Mesenchymal stem cell (in vitro differentiated cells and primary cell): Measurements from ENCODE around the gene BORCS5.

ENCODE experiments used
- DNase-seq: peaks from one replicate; pipeline ENCODE4 v3.0.0-alpha.2; 2013
- H2AFZ ChIP-seq: one replicate; pipeline ENCODE4 v1.6.1; 2013; ENCODE audit warnings: low read depth, mild to moderate bottlenecking, control low read depth, inconsistent platforms, low read length, moderate library complexity
- H2AK5ac ChIP-seq: 2 replicates; pipeline ENCODE4 v1.6.1; 2013; ENCODE audit warnings: low read length, moderate library complexity, mild to moderate bottlenecking, inconsistent platforms; ENCODE audit not compliant: severe bottlenecking
- H2BK120ac ChIP-seq: one replicate; pipeline ENCODE4 v1.6.1; 2013; ENCODE audit warnings: low read depth, mild to moderate bottlenecking, inconsistent platforms, low read length, moderate library complexity
- H2BK12ac ChIP-seq, 2 experiments: one replicate each; pipeline ENCODE4 v1.6.1; 2013; ENCODE audit warnings: inconsistent platforms in 2 of 2, low read length in 2 of 2, mild to moderate bottlenecking in 2 of 2, moderate library complexity in 2 of 2, control low read depth in 1 of 2
- H2BK15ac ChIP-seq: one replicate; pipeline ENCODE4 v1.6.1; 2013; ENCODE audit warnings: mild to moderate bottlenecking, low read depth, inconsistent platforms; ENCODE audit not compliant: poor library complexity, severe bottlenecking
- H2BK5ac ChIP-seq: 2 replicates; pipeline ENCODE4 v1.6.1; 2013; ENCODE audit warnings: low read depth, mild to moderate bottlenecking, low read length, control low read depth, inconsistent platforms; ENCODE audit not compliant: poor library complexity, severe bottlenecking
- H3K14ac ChIP-seq, 2 experiments: one replicate each; pipeline ENCODE4 v1.6.1; 2013; ENCODE audit warnings: inconsistent platforms in 2 of 2, low read length in 2 of 2, control low read depth in 1 of 2, mild to moderate bottlenecking in 1 of 2, moderate library complexity in 1 of 2
- H3K18ac ChIP-seq, 2 experiments: one replicate each; pipeline ENCODE4 v1.6.1; 2013; ENCODE audit warnings: inconsistent platforms in 2 of 2, low read length in 2 of 2, control low read depth in 1 of 2, low read depth in 1 of 2, mild to moderate bottlenecking in 1 of 2
- H3K23ac ChIP-seq, 2 experiments: one replicate each; pipeline ENCODE4 v1.6.1; 2013; ENCODE audit warnings: inconsistent platforms in 2 of 2, low read length in 2 of 2, mild to moderate bottlenecking in 2 of 2, moderate library complexity in 2 of 2, control low read depth in 1 of 2
- H3K27ac ChIP-seq: 2 replicates; pipeline ENCODE4 v1.5.1; 2013; ENCODE audit warnings: mild to moderate bottlenecking, moderate library complexity, low read length, control low read depth, inconsistent platforms; ENCODE audit not compliant: poor library complexity, severe bottlenecking
- H3K27me3 ChIP-seq, 2 experiments: 2 replicates each; pipeline versions ENCODE4 v1.6.1 to v1.7.0; 2013; ENCODE audit warnings: low read length in 2 of 2, mild to moderate bottlenecking in 2 of 2, moderate library complexity in 2 of 2, control low read depth in 1 of 2, inconsistent platforms in 1 of 2; ENCODE audit not compliant: control insufficient read depth in 1 of 2, insufficient read depth in 1 of 2
- H3K36me3 ChIP-seq, 2 experiments: 2 replicates each; pipeline versions ENCODE4 v1.6.1 to v1.7.0; 2013; ENCODE audit warnings: low read length in 2 of 2, control low read depth in 1 of 2, inconsistent platforms in 1 of 2, low read depth in 1 of 2, mild to moderate bottlenecking in 1 of 2; ENCODE audit not compliant: insufficient read depth in 2 of 2, control insufficient read depth in 1 of 2
- H3K4ac ChIP-seq, 2 experiments: one replicate each; pipeline ENCODE4 v1.6.1; 2013; ENCODE audit warnings: inconsistent platforms in 2 of 2, low read length in 2 of 2, mild to moderate bottlenecking in 2 of 2, moderate library complexity in 2 of 2, control low read depth in 1 of 2, low read depth in 1 of 2
- H3K4me1 ChIP-seq: 2 replicates; pipeline ENCODE4 v1.6.1; 2013; ENCODE audit warnings: low read depth, low read length, control low read depth; ENCODE audit not compliant: control insufficient read depth, insufficient read depth
- H3K4me2 ChIP-seq: 2 replicates; pipeline ENCODE4 v1.6.1; 2013; ENCODE audit warnings: low read length, mild to moderate bottlenecking, inconsistent platforms; ENCODE audit not compliant: poor library complexity, severe bottlenecking
- H3K4me3 ChIP-seq, 2 experiments: 2 replicates each; pipeline versions ENCODE4 v1.5.1 to v1.7.0; 2013; ENCODE audit warnings: low read length in 2 of 2, mild to moderate bottlenecking in 2 of 2, control low read depth in 1 of 2, low read depth in 1 of 2; ENCODE audit not compliant: insufficient read depth in 1 of 2
- H3K79me1 ChIP-seq: replicated peaks from 2 replicates; pipeline ENCODE4 v1.6.1; 2013; ENCODE audit warnings: mild to moderate bottlenecking, control low read depth, low read length, inconsistent platforms; ENCODE audit not compliant: poor library complexity, severe bottlenecking
- H3K9ac ChIP-seq: 2 replicates; pipeline ENCODE4 v1.7.0; 2013; ENCODE audit warnings: mild to moderate bottlenecking, low read length, moderate library complexity
- H3K9me3 ChIP-seq: 2 replicates; pipeline ENCODE4 v1.7.0; 2013; ENCODE audit warnings: mild to moderate bottlenecking, low read length; ENCODE audit not compliant: control insufficient read depth
- H4K8ac ChIP-seq: one replicate; pipeline ENCODE4 v1.6.1; 2013; ENCODE audit warnings: inconsistent platforms, mild to moderate bottlenecking, low read length, moderate library complexity
- H4K91ac ChIP-seq: one replicate; pipeline ENCODE4 v1.6.1; 2013; ENCODE audit warnings: mild to moderate bottlenecking, low read length, inconsistent platforms
- WGBS: methylation state at CpG from one replicate; pipeline ENCODE4 v1.1.7; 2013; ENCODE audit warnings: mixed read lengths; 5-methylcytosine and 5-hydroxymethylcytosine counted together

The BORCS5 gene

DNA sequence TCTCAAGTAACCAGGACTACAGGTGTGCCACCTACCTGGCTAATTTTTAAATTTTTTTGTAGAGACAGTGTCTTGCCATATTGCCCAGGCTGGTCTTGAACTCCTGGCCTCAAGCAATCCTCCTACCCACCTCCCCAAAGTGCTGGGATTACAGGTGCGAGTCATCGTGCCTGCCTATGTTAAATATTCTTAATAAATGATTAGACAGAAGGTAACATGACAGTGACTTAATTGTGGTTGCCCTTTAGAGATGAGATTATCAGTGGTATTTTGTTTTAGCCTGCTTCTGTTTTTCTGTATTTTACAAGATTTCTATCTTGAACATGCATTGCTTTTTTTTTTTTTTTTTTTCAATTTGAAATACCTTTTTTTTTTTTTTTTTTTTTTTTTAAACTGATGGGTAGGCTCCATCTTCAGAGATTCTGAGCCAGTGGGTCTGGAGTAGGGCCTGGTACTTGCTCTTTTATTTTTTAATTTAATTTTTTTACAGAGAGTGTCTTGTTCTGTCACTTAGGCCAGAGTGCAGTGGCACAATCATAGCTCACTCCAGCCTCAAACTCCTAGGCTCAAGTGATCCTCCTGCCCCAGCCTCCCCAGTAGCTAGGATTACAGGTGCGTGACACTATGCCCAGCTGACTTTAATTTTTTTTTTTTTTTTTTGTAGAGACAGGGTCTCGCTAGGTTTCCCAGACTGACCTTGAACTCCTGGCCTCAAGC, 88.4 kb downstream of the BORCS5 start:
- Histone ChIP-seq H4K8ac (no peak overlapping the region), H3K4me2 (no peak overlapping the region), H3K36me3 (no peaks in the 10 kb centered on the region), H2BK5ac (no peak overlapping the region), H3K9ac (no peak overlapping the region), H3K4me3 (no peak overlapping the region), H2AFZ (no peak overlapping the region), H3K9me3 (no peaks in the 10 kb centered on the region), H3K18ac (no peak overlapping the region), H3K23ac (no peak overlapping the region), H2AK5ac (no peak overlapping the region), H2BK15ac (peak overlapping the region; percentile 31), H3K4me1 (peaks cover 4% of the 10 kb centered on the region), H3K27me3 (no peaks in the 10 kb centered on the region), H3K27ac (no peak overlapping the region), H2BK120ac (no peak overlapping the region), H3K4ac (no peak overlapping the region), H4K91ac (no peak overlapping the region), H3K14ac (no peak overlapping the region), H3K79me1 (peaks cover 14% of the 10 kb centered on the region), H2BK12ac (no peak overlapping the region)
- WGBS = 88% methylated on average over 1 of the region's 4 CpGs
- no peak for DNase-seq

DNA sequence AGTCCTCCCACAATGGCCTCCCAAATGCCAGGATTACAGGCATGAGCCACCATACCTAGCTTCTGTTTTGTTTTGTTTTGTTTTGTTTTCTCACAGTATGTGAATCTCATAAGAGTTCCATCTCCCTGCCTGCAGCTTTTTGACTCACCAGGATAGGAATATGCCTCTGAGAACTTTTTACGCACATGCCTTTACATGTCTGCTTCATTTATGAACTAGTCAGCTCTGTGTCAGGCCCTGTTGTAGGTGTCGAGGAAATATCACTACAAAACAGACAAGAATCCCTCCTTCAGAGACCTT, 89.0 kb downstream of the BORCS5 start:
- no peak overlapping the region for H2AFZ ChIP-seq
- H2BK15ac ChIP-seq = no peak overlapping the region
- H3K4me3 ChIP-seq = no peak overlapping the region
- H3K14ac ChIP-seq = no peak overlapping the region
- H2AK5ac ChIP-seq = no peak overlapping the region
- no peak overlapping the region for H4K8ac ChIP-seq
- H3K27ac ChIP-seq = no peak overlapping the region
- peaks cover 11% of the 10 kb centered on the region for H3K79me1 ChIP-seq
- peaks cover 4% of the 10 kb centered on the region for H3K4me1 ChIP-seq
- H3K9ac ChIP-seq = no peak overlapping the region
- H4K91ac ChIP-seq = no peak overlapping the region
- no peak overlapping the region for H2BK5ac ChIP-seq
- no peaks in the 10 kb centered on the region for H3K9me3 ChIP-seq
- no peaks in the 10 kb centered on the region for H3K27me3 ChIP-seq
- no peak overlapping the region for H2BK12ac ChIP-seq
- WGBS = 100% methylated on average over 2 of the region's 2 CpGs
- no peak overlapping the region for H3K18ac ChIP-seq
- DNase-seq = no peak
- H2BK120ac ChIP-seq = no peak overlapping the region
- no peak overlapping the region for H3K4ac ChIP-seq
- H3K36me3 ChIP-seq = no peaks in the 10 kb centered on the region
- H3K4me2 ChIP-seq = no peak overlapping the region
- H3K23ac ChIP-seq = no peak overlapping the region

DNA sequence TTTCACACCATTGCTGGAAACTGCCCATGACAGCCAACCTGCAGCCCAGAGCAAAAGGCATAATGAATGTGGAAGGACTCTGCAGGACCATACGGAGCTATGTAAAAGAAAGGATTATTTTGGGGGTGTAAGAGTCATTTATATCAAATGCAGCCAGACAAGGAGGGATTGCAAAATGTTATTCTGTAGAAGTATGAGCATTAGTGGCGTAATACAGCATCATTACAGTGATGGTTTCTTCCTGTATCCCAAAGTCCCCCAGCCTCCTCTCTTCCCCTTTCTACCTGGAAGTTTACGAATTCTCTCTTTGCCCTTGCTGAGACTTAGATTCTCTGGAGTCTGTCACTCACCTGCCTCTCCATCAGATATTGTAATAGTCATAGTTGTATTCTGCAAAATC, 89.9 kb downstream of the BORCS5 start:
- Histone ChIP-seq H3K18ac (no peak overlapping the region), H3K79me1 (peaks cover 11% of the 10 kb centered on the region), H2BK120ac (no peak overlapping the region), H3K4me3 (no peak overlapping the region), H4K8ac (no peak overlapping the region), H2BK5ac (no peak overlapping the region), H2BK12ac (no peak overlapping the region), H3K36me3 (no peaks in the 10 kb centered on the region), H3K27ac (no peak overlapping the region), H3K27me3 (no peaks in the 10 kb centered on the region), H3K9ac (no peak overlapping the region), H2BK15ac (no peak overlapping the region), H3K23ac (no peak overlapping the region), H2AK5ac (no peak overlapping the region), H4K91ac (no peak overlapping the region), H3K14ac (peak overlapping the region in 1 of 2 experiments; percentile 69), H3K4me1 (peaks cover 4% of the 10 kb centered on the region), H3K4ac (no peak overlapping the region), H3K9me3 (no peaks in the 10 kb centered on the region), H2AFZ (no peak overlapping the region), H3K4me2 (no peak overlapping the region)
- WGBS = 100% methylated on average over 3 of the region's 3 CpGs
- no peak for DNase-seq

DNA sequence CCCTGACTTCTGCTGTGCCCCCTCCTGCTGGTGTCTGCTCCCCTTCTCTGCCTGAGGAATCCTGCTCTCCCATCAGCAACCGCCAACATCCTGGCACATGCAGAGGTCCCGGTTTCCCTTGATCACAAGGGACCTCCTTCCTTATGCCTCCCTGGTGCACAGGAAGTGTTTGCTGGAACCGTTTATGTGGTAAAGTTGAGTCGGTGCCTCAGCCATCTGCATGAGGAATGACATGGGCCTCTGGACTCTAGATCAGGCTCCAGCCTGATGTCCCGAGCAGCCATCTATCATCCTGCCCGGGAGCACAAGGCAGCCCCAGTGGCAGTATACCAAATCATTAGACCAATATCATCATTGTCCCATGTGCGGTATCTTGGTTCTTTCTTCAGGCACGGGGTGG, 90.4 kb downstream of the BORCS5 start:
- Histone ChIP-seq H3K18ac (no peak overlapping the region), H3K9me3 (no peaks in the 10 kb centered on the region), H3K27me3 (no peaks in the 10 kb centered on the region), H3K4me3 (no peak overlapping the region), H4K8ac (no peak overlapping the region), H3K36me3 (no peaks in the 10 kb centered on the region), H2BK15ac (no peak overlapping the region), H3K27ac (no peak overlapping the region), H3K79me1 (peaks cover 11% of the 10 kb centered on the region), H2BK5ac (no peak overlapping the region), H2AFZ (no peak overlapping the region), H3K14ac (peak overlapping the region in 1 of 2 experiments; percentile 2), H3K9ac (no peak overlapping the region), H2BK12ac (no peak overlapping the region), H2AK5ac (no peak overlapping the region), H3K23ac (peak overlapping the region in 1 of 2 experiments; percentile 3), H3K4me1 (peaks cover 3% of the 10 kb centered on the region), H3K4ac (no peak overlapping the region), H4K91ac (no peak overlapping the region), H2BK120ac (no peak overlapping the region), H3K4me2 (no peak overlapping the region)
- no peak for DNase-seq
- WGBS = 88% methylated on average over 8 of the region's 8 CpGs
